ENCODE measurements around the gene PREX1.

GRCh38 chr20:48683467-48684175 lies 144.2 kb downstream of the PREX1 start:
- TF ChIP-seq POLR2A (IDR thresholded peaks at IDR 0.05) (no peak), CTCF (IDR thresholded peaks at IDR 0.05) (no peak)

Data from ovary (tissue), 3 donors.